GM21367 (cell line): Measurements from ENCODE around the gene BTF3L4.
"Not testable (repeated sequence)": the region's sequence is repeated elsewhere in the genome, so short reads cannot be mapped to it uniquely, and the experiment has no call there.

Source experiments
- ATAC-seq: cut with Tn5 transposase; IDR thresholded peaks from one replicate; pipeline ENCODE4 v1.9.1; 2021; ENCODE audit not compliant: unreplicated experiment

BTF3L4 gene

GRCh38 chr1:52056163-52056936 is at the start of gene BTF3L4:
TSS of gene BTF3L4 (plus strand) at chr1:52056295. CDS start at chr1:52059848, 3,553 bp downstream.
- peak; percentile 65 for ATAC-seq

GRCh38 chr1:52007215-52008002 is 48.7 kb upstream of the BTF3L4 start:
- no peak for ATAC-seq

- ATAC-seq, result no peak
Measured at GRCh38 chr1:52008071-52008809, 47.9 kb upstream of the BTF3L4 start.

- no peak for ATAC-seq
Measured at GRCh38 chr1:52022133-52022532, 34.0 kb upstream of the BTF3L4 start.

- ATAC-seq, result no peak
Measured at GRCh38 chr1:52026278-52026677, 29.8 kb upstream of the BTF3L4 start.

- ATAC-seq, result no peak
Measured at GRCh38 chr1:52028328-52028727, 27.8 kb upstream of the BTF3L4 start.

- not testable (repeated sequence) for ATAC-seq
Measured at GRCh38 chr1:52028839-52029238, 27.3 kb upstream of the BTF3L4 start.

GRCh38 chr1:52032124-52032784 is 23.8 kb upstream of the BTF3L4 start:
- ATAC-seq, result no peak

GRCh38 chr1:52032785-52033131 is 23.3 kb upstream of the BTF3L4 start:
- ATAC-seq, result peak; percentile 37

- peak; percentile 72 for ATAC-seq
Measured at GRCh38 chr1:52033190-52034049, 22.7 kb upstream of the BTF3L4 start, which contains the start of gene KTI12. TSS of gene KTI12 (minus strand) at chr1:52033810. CDS start at chr1:52033761, 49 bp downstream.

GRCh38 chr1:52034050-52034384 is 22.1 kb upstream of the BTF3L4 start:
- no peak for ATAC-seq

- no peak for ATAC-seq
Measured at GRCh38 chr1:52037402-52037814, 18.7 kb upstream of the BTF3L4 start.

GRCh38 chr1:52037909-52038308 is 18.2 kb upstream of the BTF3L4 start:
- ATAC-seq, result no peak

- no peak for ATAC-seq
Measured at GRCh38 chr1:52041551-52042185, 14.4 kb upstream of the BTF3L4 start.

GRCh38 chr1:52045236-52045635 is 10.9 kb upstream of the BTF3L4 start:
- no peak for ATAC-seq

GRCh38 chr1:52045666-52046195 is 10.4 kb upstream of the BTF3L4 start:
- ATAC-seq, result not testable (repeated sequence)

GRCh38 chr1:52049337-52049736 is 6.8 kb upstream of the BTF3L4 start:
- ATAC-seq, result not testable (repeated sequence)

- ATAC-seq, result no peak
Measured at GRCh38 chr1:52053862-52054261, 2.2 kb upstream of the BTF3L4 start.

- no peak for ATAC-seq
Measured at GRCh38 chr1:52054496-52055065, 1.5 kb upstream of the BTF3L4 start.
